SK-N-SH (cell line): ENCODE measurements around the gene CDX2. TPM values are rescaled to one million over a fixed set of nuclear protein-coding genes. Genes with fewer than 3 reads are reported as not detected.

Experiments
- CTCF ChIA-PET: fragments of 300-600, 350-600 bp; formaldehyde crosslinking; extraction: SDS; loops from one replicate; lab custom pipeline; 2021; lab: Yijun Ruan, JAX
- POLR2A ChIA-PET: fragments of 350-600 bp; sonication (Branson Sonifier 250); formaldehyde crosslinking; extraction: SDS; loops from one replicate; lab custom pipeline; 2020; ENCODE audit warnings: antibody characterized with exemption, inconsistent platforms; lab: Yijun Ruan, JAX
- DNase-seq: peaks from one replicate; pipeline ENCODE4 v3.0.0; 2012
- H2AFZ ChIP-seq: fragments of 200-600 bp; sonication (generic); 2 replicates; pipeline ENCODE4 v1.8.1; 2016; ENCODE audit warnings: antibody characterized with exemption, mild to moderate bottlenecking, low read depth
- H3F3A ChIP-seq: fragments of 200-600 bp; sonication (generic); replicated peaks from 2 replicates; pipeline ENCODE3; 2016; ENCODE audit warnings: antibody characterized with exemption, mild to moderate bottlenecking; ENCODE audit not compliant: insufficient read depth
- H3K27ac ChIP-seq, 2 experiments: fragments of 200-500 bp in 1 of 2; fragments of 200-600 bp in 1 of 2; sonication (Bioruptor generic) in 1 of 2; sonication (generic), shearing (Covaris generic) in 1 of 2; 2 replicates each; pipeline versions ENCODE4 v1.5.1 to v1.6.1; 2014 to 2016; ENCODE audit warnings: low read depth in 2 of 2, inconsistent platforms in 1 of 2, low read length in 1 of 2, mild to moderate bottlenecking in 1 of 2, mixed read lengths in 1 of 2
- H3K27me3 ChIP-seq: fragments of 200-600 bp; sonication (generic), shearing (Covaris generic); 2 replicates; pipeline ENCODE4 v1.6.1; 2016; ENCODE audit warnings: mixed run types; ENCODE audit not compliant: insufficient read depth
- H3K36me3 ChIP-seq, 2 experiments: fragments of 200-500 bp in 1 of 2; fragments of 200-600 bp in 1 of 2; sonication (Bioruptor generic) in 1 of 2; sonication (generic) in 1 of 2; replicated peaks in 1 of 2; 2 replicates each; pipeline versions ENCODE3 to v1.5.1; 2014 to 2016; ENCODE audit warnings: low read length in 1 of 2, mild to moderate bottlenecking in 1 of 2; ENCODE audit not compliant: insufficient read depth in 2 of 2, control insufficient read depth in 1 of 2
- H3K4me1 ChIP-seq, 2 experiments: fragments of 200-500 bp in 1 of 2; fragments of 200-600 bp in 1 of 2; sonication (Bioruptor generic) in 1 of 2; sonication (generic), shearing (Covaris generic) in 1 of 2; 2 replicates each; pipeline versions ENCODE4 v1.5.1 to v1.6.1; 2014 to 2016; ENCODE audit warnings: low read depth in 1 of 2, low read length in 1 of 2, mixed run types in 1 of 2; ENCODE audit not compliant: insufficient read depth in 2 of 2, control insufficient read depth in 1 of 2
- H3K4me2 ChIP-seq: fragments of 200-600 bp; sonication (generic), shearing (Covaris generic); 2 replicates; pipeline ENCODE4 v1.6.1; 2017; ENCODE audit warnings: mixed run types
- H3K4me3 ChIP-seq, 2 experiments: fragments of 200-500 bp in 1 of 2; fragments of 200-600 bp in 1 of 2; sonication (Bioruptor generic) in 1 of 2; sonication (generic), shearing (Covaris generic) in 1 of 2; 2 replicates each; pipeline versions ENCODE4 v1.5.1 to v1.8.1; 2014 to 2016; ENCODE audit warnings: low read depth in 2 of 2, inconsistent platforms in 1 of 2, low read length in 1 of 2, mild to moderate bottlenecking in 1 of 2, mixed read lengths in 1 of 2, moderate library complexity in 1 of 2
- H3K79me2 ChIP-seq: fragments of 200-600 bp; sonication (generic); 2 replicates; pipeline ENCODE4 v1.8.1; 2017; ENCODE audit warnings: mild to moderate bottlenecking; ENCODE audit not compliant: insufficient read depth
- H3K9ac ChIP-seq: fragments of 200-600 bp; sonication (generic); 2 replicates; pipeline ENCODE4 v1.6.1; 2017; ENCODE audit warnings: mixed run types
- H3K9me2 ChIP-seq: fragments of 200-600 bp; sonication (generic); 2 replicates; pipeline ENCODE4 v1.6.1; 2017; ENCODE audit warnings: mixed run types
- H3K9me3 ChIP-seq: fragments of 200-600 bp; sonication (generic); 2 replicates; pipeline ENCODE4 v1.6.1; 2017; ENCODE audit warnings: mixed run types, mild to moderate bottlenecking, moderate library complexity
- H4K20me1 ChIP-seq: fragments of 200-600 bp; sonication (generic); 2 replicates; pipeline ENCODE4 v1.6.1; 2017; ENCODE audit warnings: mild to moderate bottlenecking, mixed run types; ENCODE audit not compliant: insufficient read depth
- ELF1 ChIP-seq: IDR thresholded peaks from 2 replicates; pipeline ENCODE4 v1.4.0; 2012
- EP300 ChIP-seq, 2 experiments: IDR thresholded peaks; 2 replicates each; pipeline versions ENCODE4 v1.4.0 to v1.6.1; 2012; ENCODE audit warnings: borderline replicate concordance in 1 of 2, low read depth in 1 of 2, low read length in 1 of 2
- FOXJ3 ChIP-seq: sonication (generic); formaldehyde crosslinking; IDR thresholded peaks from 2 replicates; pipeline ENCODE4 v1.5.1; 2020; ENCODE audit warnings: mild to moderate bottlenecking, missing genetic modification reagents
- FOXM1 ChIP-seq: IDR thresholded peaks from 2 replicates; pipeline ENCODE4 v1.4.0; 2012; ENCODE audit warnings: low read depth, mild to moderate bottlenecking
- MEF2A ChIP-seq: IDR thresholded peaks from 2 replicates; pipeline ENCODE4 v1.4.0; 2012; ENCODE audit warnings: low read depth, borderline replicate concordance
- MXI1 ChIP-seq: IDR thresholded peaks from 2 replicates; pipeline ENCODE4 v1.6.1; 2012; ENCODE audit warnings: mild to moderate bottlenecking, low read depth, low read length, improper control_type of control experiment
- NFIC ChIP-seq: IDR thresholded peaks from 2 replicates; pipeline ENCODE4 v1.4.0; 2012; ENCODE audit warnings: borderline replicate concordance
- NRF1 ChIP-seq: IDR thresholded peaks from 2 replicates; pipeline ENCODE4 v1.6.1; 2012; ENCODE audit warnings: low read depth, mild to moderate bottlenecking, low read length
- REST ChIP-seq: IDR thresholded peaks from 2 replicates; pipeline ENCODE4 v1.6.1; 2012; ENCODE audit warnings: mild to moderate bottlenecking, low read depth, low read length, moderate library complexity
- RFX5 ChIP-seq: IDR thresholded peaks from 2 replicates; pipeline ENCODE4 v1.6.1; 2012; ENCODE audit warnings: mild to moderate bottlenecking, improper control_type of control experiment, low read length
- SIN3A ChIP-seq: IDR thresholded peaks from 2 replicates; pipeline ENCODE4 v1.6.1; 2012; ENCODE audit warnings: low read depth, mild to moderate bottlenecking, low read length, moderate library complexity, borderline replicate concordance
- SMC3 ChIP-seq: IDR thresholded peaks from 2 replicates; pipeline ENCODE4 v1.6.1; 2012; ENCODE audit warnings: low read depth, low read length, improper control_type of control experiment
- TCF12 ChIP-seq: IDR thresholded peaks from 2 replicates; pipeline ENCODE4 v1.4.0; 2012
- TEAD4 ChIP-seq: IDR thresholded peaks from 2 replicates; pipeline ENCODE4 v1.4.0; 2012; ENCODE audit warnings: mild to moderate bottlenecking, borderline replicate concordance; ENCODE audit not compliant: insufficient read depth
- USF1 ChIP-seq: IDR thresholded peaks from 2 replicates; pipeline ENCODE4 v1.4.0; 2012; ENCODE audit warnings: low read depth, borderline replicate concordance
- ZBTB33 ChIP-seq: IDR thresholded peaks from 2 replicates; pipeline ENCODE4 v1.4.0; 2012; ENCODE audit warnings: low read depth, borderline replicate concordance
- WGBS: methylation state at CpG from one replicate; pipeline ENCODE4 v1.1.6; 2017; ENCODE audit warnings: low lambda C conversion rate; 5-methylcytosine and 5-hydroxymethylcytosine counted together
- polyA plus RNA-seq, 3 experiments: library from polyadenylated mRNA; depleted of rRNA; stranded (reverse); fragments of >200 nt; gene quantifications; 2 replicates each; pipeline ENCODE4 v1.2.3, GENCODE V29; 2012
- TF ChIP-seq, protein P1 (sequence below): fragments of 200-600 bp; sonication (generic); IDR thresholded peaks from 2 replicates; pipeline ENCODE4 v1.6.1; 2017; ENCODE audit warnings: antibody characterized with exemption, mild to moderate bottlenecking, moderate library complexity

Gene CDX2
- polyA plus RNA-seq, 1 of the 3 experiments (the other 2 are of a cell fraction), result not detected

DNA sequence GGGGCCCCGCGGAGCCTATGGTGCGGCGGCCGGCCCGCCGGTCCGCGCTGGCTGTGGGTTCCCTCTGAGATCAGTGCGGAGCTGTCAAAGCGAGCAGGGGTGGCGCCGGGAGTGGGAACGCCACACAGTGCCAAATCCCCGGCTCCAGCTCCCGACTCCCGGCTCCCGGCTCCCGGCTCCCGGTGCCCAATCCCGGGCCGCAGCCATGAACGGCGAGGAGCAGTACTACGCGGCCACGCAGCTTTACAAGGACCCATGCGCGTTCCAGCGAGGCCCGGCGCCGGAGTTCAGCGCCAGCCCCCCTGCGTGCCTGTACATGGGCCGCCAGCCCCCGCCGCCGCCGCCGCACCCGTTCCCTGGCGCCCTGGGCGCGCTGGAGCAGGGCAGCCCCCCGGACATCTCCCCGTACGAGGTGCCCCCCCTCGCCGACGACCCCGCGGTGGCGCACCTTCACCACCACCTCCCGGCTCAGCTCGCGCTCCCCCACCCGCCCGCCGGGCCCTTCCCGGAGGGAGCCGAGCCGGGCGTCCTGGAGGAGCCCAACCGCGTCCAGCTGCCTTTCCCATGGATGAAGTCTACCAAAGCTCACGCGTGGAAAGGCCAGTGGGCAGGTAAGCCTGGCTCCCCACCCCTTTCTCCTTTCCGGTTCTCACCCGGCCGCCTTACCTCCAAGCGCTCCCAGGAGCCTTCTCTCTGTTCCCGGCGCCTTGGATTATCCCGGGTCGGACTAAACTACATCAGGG, 49.0 kb downstream of the CDX2 start, which contains the start of gene PDX1:
TSS of gene PDX1 (plus strand) at position 67 of the 743 bp plus-strand sequence. CDS start at position 206, 139 bp downstream.
- Histone ChIP-seq H3K4me2 (peak within 1 kb of the TSS; percentile 79), H3K36me3 (no peaks in the 10 kb centered on the region), H3K79me2 (no peaks in the 10 kb centered on the region), H4K20me1 (no peaks in the 10 kb centered on the region), H3K9me3 (no peaks in the 10 kb centered on the region), H2AFZ (peak within 1 kb of the TSS; percentile 30; the same call in 1 of the 2 replicates), H3K27me3 (peaks cover 95% of the 10 kb centered on the region), H3K27ac (no peak within 1 kb of the TSS), H3K4me1 (no peaks in the 10 kb centered on the region), H3K9ac (no peak within 1 kb of the TSS), H3F3A (no peaks in the 10 kb centered on the region), H3K4me3 (peak within 1 kb of the TSS in 1 of 2 experiments; percentile 50; a peak in 1 of 4 replicates), H3K9me2 (no peaks in the 10 kb centered on the region)
- DNase-seq, result peak; percentile 70
- TF ChIP-seq REST (no peak), RFX5 (no peak), TEAD4 (no peak), NFIC (no peak), FOXM1 (no peak), ELF1 (no peak), MEF2A (no peak), TCF12 (no peak), USF1 (no peak), SMC3 (no peak), FOXJ3 (CRISPR knock-in tag) (no peak), ZBTB33 (no peak), MXI1 (no peak), EP300 (IDR thresholded peaks at IDR 0.05; ENCODE audit: borderline replicate concordance in 1 of 2, low read depth in 1 of 2, low read length in 1 of 2) (no peak), SIN3A (no peak), NRF1 (no peak)
- TF ChIP-seq, protein P1, sequence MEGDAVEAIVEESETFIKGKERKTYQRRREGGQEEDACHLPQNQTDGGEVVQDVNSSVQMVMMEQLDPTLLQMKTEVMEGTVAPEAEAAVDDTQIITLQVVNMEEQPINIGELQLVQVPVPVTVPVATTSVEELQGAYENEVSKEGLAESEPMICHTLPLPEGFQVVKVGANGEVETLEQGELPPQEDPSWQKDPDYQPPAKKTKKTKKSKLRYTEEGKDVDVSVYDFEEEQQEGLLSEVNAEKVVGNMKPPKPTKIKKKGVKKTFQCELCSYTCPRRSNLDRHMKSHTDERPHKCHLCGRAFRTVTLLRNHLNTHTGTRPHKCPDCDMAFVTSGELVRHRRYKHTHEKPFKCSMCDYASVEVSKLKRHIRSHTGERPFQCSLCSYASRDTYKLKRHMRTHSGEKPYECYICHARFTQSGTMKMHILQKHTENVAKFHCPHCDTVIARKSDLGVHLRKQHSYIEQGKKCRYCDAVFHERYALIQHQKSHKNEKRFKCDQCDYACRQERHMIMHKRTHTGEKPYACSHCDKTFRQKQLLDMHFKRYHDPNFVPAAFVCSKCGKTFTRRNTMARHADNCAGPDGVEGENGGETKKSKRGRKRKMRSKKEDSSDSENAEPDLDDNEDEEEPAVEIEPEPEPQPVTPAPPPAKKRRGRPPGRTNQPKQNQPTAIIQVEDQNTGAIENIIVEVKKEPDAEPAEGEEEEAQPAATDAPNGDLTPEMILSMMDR, result no peak
- WGBS, result 4% methylated on average over 24 of the region's 76 CpGs
- ChIA-PET CTCF (interaction anchor here (2.5 kb wide), 1 partner anchor 34 kb away, joined by 12 read pairs; no protein-coding TSS in a partner anchor), POLR2A (no interaction called here)
